GM12878 (cell line): ENCODE measurements around the gene SLC25A41. TPM values are rescaled to one million over a fixed set of nuclear protein-coding genes. Genes with fewer than 3 reads are reported as not detected.

Experiments
- ATAC-seq: fragments of 200-7000 bp; cut with Tn5 transposase; 3 replicates; pipeline ENCODE4 v1.9.1; 2020; ENCODE audit warnings: mild to moderate bottlenecking, moderate library complexity
- BruUV-seq: library from RNA; stranded (reverse); fragments of 400-500 nt; replicated peaks from 2 replicates; lab custom pipeline; 2021; lab: Mats Ljungman, UMichigan
- CTCF ChIA-PET: fragments of 300-600 bp; sonication (Branson Sonifier 250); formaldehyde crosslinking; extraction: SDS; loops from one replicate; lab custom pipeline; 2021; ENCODE audit warnings: inconsistent platforms; lab: Yijun Ruan, JAX
- POLR2A ChIA-PET: fragments of 350-600 bp; formaldehyde crosslinking; extraction: SDS; loops from one replicate; lab custom pipeline; 2021; ENCODE audit warnings: inconsistent platforms; lab: Charles Lee
- RAD21 ChIA-PET: fragments of 300-600 bp; sonication (Branson Sonifier 250); formaldehyde crosslinking; loops from one replicate; lab custom pipeline; 2023; ENCODE audit warnings: antibody characterized with exemption; ENCODE audit not compliant: unreplicated experiment; lab: Charles Lee
- SMC1A ChIA-PET: fragments of 300-600 bp; sonication (Branson Sonifier 250); formaldehyde crosslinking; loops from one replicate; lab custom pipeline; 2023; ENCODE audit not compliant: unreplicated experiment, uncharacterized antibody; lab: Charles Lee
- DNase-seq: peaks from one replicate; pipeline ENCODE4 v3.0.0-alpha.2; 2011; ENCODE audit warnings: low read depth, low spot score
- FAIRE-seq: peaks from 3 replicates; lab custom pipeline; 2011; peaks lifted over from hg19 to GRCh38; lab: Jason Lieb, UNC
- H2AFZ ChIP-seq: 2 replicates; pipeline ENCODE4 v1.6.0; 2011; ENCODE audit warnings: low read depth, low read length, control low read depth; ENCODE audit not compliant: control insufficient read depth
- H3K27ac ChIP-seq: 2 replicates; pipeline ENCODE4 v1.5.1; 2011; ENCODE audit warnings: control low read depth; ENCODE audit not compliant: control insufficient read depth, insufficient read depth
- H3K27me3 ChIP-seq, 2 experiments: replicated peaks in 1 of 2; 2 replicates each; pipeline versions ENCODE4 v1.6.0 to v1.6.1; 2011; ENCODE audit warnings: low read length in 1 of 2; ENCODE audit not compliant: control insufficient read depth in 2 of 2, insufficient read depth in 2 of 2
- H3K36me3 ChIP-seq, 2 experiments: 2 replicates each; pipeline ENCODE4 v1.5.1; 2011; ENCODE audit warnings: low read length in 1 of 2; ENCODE audit not compliant: control insufficient read depth in 2 of 2, insufficient read depth in 2 of 2
- H3K4me1 ChIP-seq: 2 replicates; pipeline ENCODE4 v1.6.1; 2011; ENCODE audit warnings: mild to moderate bottlenecking, low read length, moderate library complexity, mixed read lengths; ENCODE audit not compliant: control insufficient read depth, insufficient read depth
- H3K4me2 ChIP-seq: 2 replicates; pipeline ENCODE4 v1.6.0; 2011; ENCODE audit warnings: control low read depth; ENCODE audit not compliant: control insufficient read depth, insufficient read depth
- H3K4me3 ChIP-seq: fragments of 200-600 bp; sonication (generic); 2 replicates; pipeline ENCODE4 v1.5.1; 2016
- H3K79me2 ChIP-seq: 2 replicates; pipeline ENCODE4 v1.6.0; 2011; ENCODE audit warnings: low read length; ENCODE audit not compliant: control insufficient read depth, insufficient read depth
- H3K9ac ChIP-seq: 2 replicates; pipeline ENCODE4 v1.8.0; 2011; ENCODE audit warnings: low read length, control low read depth, mixed read lengths; ENCODE audit not compliant: control insufficient read depth, insufficient read depth
- H3K9me3 ChIP-seq: replicated peaks from 3 replicates; pipeline ENCODE4 v1.5.1; 2011; ENCODE audit warnings: mild to moderate bottlenecking, low read length; ENCODE audit not compliant: control insufficient read depth, insufficient read depth
- H4K20me1 ChIP-seq: 2 replicates; pipeline ENCODE4 v1.6.0; 2011; ENCODE audit not compliant: control insufficient read depth, insufficient read depth
- BCL11A ChIP-seq: IDR thresholded peaks from 2 replicates; pipeline ENCODE4 v1.6.1; 2011; ENCODE audit warnings: low read depth, low read length
- BMI1 ChIP-seq: fragments of 450-650 bp; IDR thresholded peaks from 2 replicates; pipeline ENCODE4 v1.6.1; 2016; ENCODE audit warnings: mild to moderate bottlenecking, moderate library complexity, borderline replicate concordance
- EZH2 ChIP-seq: IDR thresholded peaks from 2 replicates; pipeline ENCODE4 v1.6.1; 2012; ENCODE audit warnings: low read depth, mild to moderate bottlenecking, control low read depth, inconsistent platforms, low read length, borderline replicate concordance; ENCODE audit not compliant: control insufficient read depth
- MEF2B ChIP-seq: fragments of 450-650 bp; IDR thresholded peaks from 2 replicates; pipeline ENCODE4 v1.6.1; 2018; ENCODE audit warnings: mild to moderate bottlenecking, moderate library complexity; ENCODE audit not compliant: partially characterized antibody, poor library complexity, severe bottlenecking
- PKNOX1 ChIP-seq: fragments of 450-650 bp; IDR thresholded peaks from 2 replicates; pipeline ENCODE4 v1.6.1; 2016; ENCODE audit warnings: mild to moderate bottlenecking
- USF1 ChIP-seq: IDR thresholded peaks from 2 replicates; pipeline ENCODE4 v1.6.1; 2011; ENCODE audit warnings: borderline replicate concordance, low read depth, mild to moderate bottlenecking, moderate library complexity, mixed read lengths, low read length; ENCODE audit not compliant: insufficient read depth; ENCODE audit errors: extremely low read length
- WGBS: methylation state at CpG from one replicate; pipeline ENCODE4 v1.1.6; 2016; ENCODE audit warnings: low lambda C conversion rate; ENCODE audit not compliant: insufficient replicate concordance, insufficient coverage; ENCODE audit errors: missing lambda C conversion rate; 5-methylcytosine and 5-hydroxymethylcytosine counted together
- in situ Hi-C: fragments of 300-500 bp; cut with MboI; formaldehyde crosslinking; loops from 9 replicates; pipeline ENCODE4 v1.14.3; 2018; ENCODE audit warnings: mixed read lengths
- intact Hi-C: fragments of 100-400 bp; cut with micrococcal nuclease; formaldehyde crosslinking; loops from one replicate; pipeline ENCODE4 v1.14.2; 2022; ENCODE audit not compliant: unreplicated experiment
- polyA plus RNA-seq, 11 experiments: library from polyadenylated mRNA; depleted of rRNA in 4 of 11; unstranded in 6 of 11; stranded (reverse) in 5 of 11; fragments of >200 nt; fragmentation: Nextera tagmentation in 4 of 11; fragmentation: Illumina TruSeq in 1 of 11; extraction: Ambion mirVana in 4 of 11; extraction: Trizol in 1 of 11; gene quantifications; 1 replicate in 1 of 11; 2 replicates in 10 of 11; pipeline versions ENCODE4 v1.2.1 to v1.2.3, GENCODE V29; 2011 to 2016; ENCODE audit warnings: inconsistent platforms in 2 of 11, missing spikeins in 2 of 11, low read depth in 1 of 11
- total RNA-seq, 4 experiments: library from RNA; depleted of rRNA in 3 of 4; stranded (reverse); fragments of >200 nt in 3 of 4; fragmentation: Illumina TruSeq in 1 of 4; extraction: Trizol in 1 of 4; gene quantifications; 2 replicates each; pipeline versions ENCODE4 v1.2.1 to v1.2.3, GENCODE V29; 2013 to 2021

The SLC25A41 gene
- total and polyA plus RNA-seq, 10 of the 15 experiments (the other 5 are each of a cell fraction or from before 2014, with no cell fraction given): 0.23 to 1.2 (median 0.43) TPM; not detected in 2

GRCh38 chr19:6455924-6456323 lies 22.4 kb upstream of the SLC25A41 start:
- 96% methylated on average over 15 of the region's 15 CpGs for WGBS
- DNase-seq: no peak
- no peak for ATAC-seq
- Histone ChIP-seq H3K4me3 (no peak overlapping the region), H3K36me3 (peaks cover 10 to 27% of the 10 kb centered on the region in 2 experiments; a peak in 3 of 4 replicates), H3K9me3 (peaks cover 17% of the 10 kb centered on the region; the same call in 2 of the 3 replicates), H3K27me3 (no peaks in the 10 kb centered on the region), H3K27ac (no peak overlapping the region), H2AFZ (no peak overlapping the region), H3K9ac (no peak overlapping the region), H4K20me1 (no peaks in the 10 kb centered on the region), H3K79me2 (peaks cover 18% of the 10 kb centered on the region), H3K4me2 (no peak overlapping the region), H3K4me1 (peaks cover 10% of the 10 kb centered on the region)
- no peak for TF ChIP-seq BCL11A
- no peak for TF ChIP-seq USF1
- no peak for TF ChIP-seq BMI1
- TF ChIP-seq MEF2B: no peak
- no peak for TF ChIP-seq EZH2
- no peak for TF ChIP-seq PKNOX1
- RAD21 ChIA-PET: no interaction called here
- SMC1A ChIA-PET: no interaction called here
- CTCF ChIA-PET: interaction anchor here (0.6 to 0.9 kb wide), 2 partner anchors 35 to 47 kb away, joined by 3 read pairs; no protein-coding TSS in a partner anchor
- in situ Hi-C loops: no loop called here
- no TSS peak for BruUV-seq
- POLR2A ChIA-PET: interaction anchor here (1.3 kb wide), 2 partner anchors 11 to 14 kb away, joined by 3 read pairs; no protein-coding TSS in a partner anchor
- no peak for FAIRE-seq
- intact Hi-C loops: no loop called here
